ENCODE measurements around the gene CIT. TPM values are rescaled to one million over a fixed set of nuclear protein-coding genes. Genes with fewer than 3 reads are reported as not detected.

The CIT gene
- total RNA-seq, 4 donors from 2014 or later: 6.1 to 20.3 (median 10.0) TPM

DNA sequence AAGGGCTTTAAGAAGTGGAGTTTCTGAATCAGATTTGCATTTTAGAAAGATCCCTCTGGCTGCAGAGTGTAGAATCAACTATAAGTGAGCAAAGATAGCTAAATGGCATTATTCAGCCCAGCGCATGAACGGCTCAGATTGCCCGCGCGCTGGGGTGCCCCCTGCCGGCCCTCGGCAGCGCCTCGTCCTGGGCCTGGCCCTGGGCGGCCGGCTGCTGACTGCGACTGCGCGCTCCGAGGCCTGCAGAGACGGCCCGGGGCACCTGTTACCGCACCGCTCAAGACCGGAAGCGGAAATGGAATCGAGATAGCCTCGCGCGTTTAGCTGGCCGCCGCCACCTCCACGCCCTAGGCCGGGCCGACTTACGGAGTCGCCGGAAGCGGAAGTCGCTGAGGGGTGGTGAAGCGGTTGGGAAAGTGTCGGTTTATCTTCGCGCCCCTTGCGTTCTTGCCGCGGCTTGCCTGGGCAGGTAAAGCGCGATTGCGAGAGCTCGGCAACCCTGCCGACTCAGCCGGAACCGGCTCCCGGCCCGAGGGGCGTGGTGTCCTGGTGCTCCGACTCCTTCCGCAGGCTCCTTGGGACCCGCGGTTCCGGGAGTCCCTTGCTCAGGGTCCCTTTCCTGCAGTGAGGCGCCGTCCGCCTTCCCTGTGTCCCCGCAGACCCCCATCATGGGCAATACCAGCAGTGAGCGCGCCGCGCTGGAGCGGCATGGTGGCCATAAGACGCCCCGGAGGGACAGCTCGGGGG is 209.4 kb downstream of the CIT start, which contains the start of gene PRKAB1:
Gene PRKAB1 (plus strand): TSS at position 557 of the 747 bp plus-strand sequence. CDS start 112 bp downstream, at position 669.
- Histone ChIP-seq H3K9me3 (no peaks in the 10 kb centered on the region), H3K4me1 (peaks cover 41% of the 10 kb centered on the region), H3K27me3 (no peaks in the 10 kb centered on the region), H3K36me3 (peaks cover 14% of the 10 kb centered on the region), H3K4me3 (peak within 1 kb of the TSS; percentile 96), H3K27ac (peak within 1 kb of the TSS; percentile 96)
- DNase-seq (ENCODE audit: low spot score in 2 of 2): peak; percentile 96 to 97
- TF ChIP-seq EP300 (IDR thresholded peaks at IDR 0.05) (no peak), POLR2A (IDR thresholded peaks at IDR 0.05) (peak in 1 of 2 donors; percentile 53), POLR2AphosphoS5 (IDR thresholded peaks at IDR 0.05) (peak in 2 of 3 donors; percentile 79 to 96)
- TF ChIP-seq, protein P1, sequence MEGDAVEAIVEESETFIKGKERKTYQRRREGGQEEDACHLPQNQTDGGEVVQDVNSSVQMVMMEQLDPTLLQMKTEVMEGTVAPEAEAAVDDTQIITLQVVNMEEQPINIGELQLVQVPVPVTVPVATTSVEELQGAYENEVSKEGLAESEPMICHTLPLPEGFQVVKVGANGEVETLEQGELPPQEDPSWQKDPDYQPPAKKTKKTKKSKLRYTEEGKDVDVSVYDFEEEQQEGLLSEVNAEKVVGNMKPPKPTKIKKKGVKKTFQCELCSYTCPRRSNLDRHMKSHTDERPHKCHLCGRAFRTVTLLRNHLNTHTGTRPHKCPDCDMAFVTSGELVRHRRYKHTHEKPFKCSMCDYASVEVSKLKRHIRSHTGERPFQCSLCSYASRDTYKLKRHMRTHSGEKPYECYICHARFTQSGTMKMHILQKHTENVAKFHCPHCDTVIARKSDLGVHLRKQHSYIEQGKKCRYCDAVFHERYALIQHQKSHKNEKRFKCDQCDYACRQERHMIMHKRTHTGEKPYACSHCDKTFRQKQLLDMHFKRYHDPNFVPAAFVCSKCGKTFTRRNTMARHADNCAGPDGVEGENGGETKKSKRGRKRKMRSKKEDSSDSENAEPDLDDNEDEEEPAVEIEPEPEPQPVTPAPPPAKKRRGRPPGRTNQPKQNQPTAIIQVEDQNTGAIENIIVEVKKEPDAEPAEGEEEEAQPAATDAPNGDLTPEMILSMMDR (IDR thresholded peaks at IDR 0.05): peak; percentile 74 to 97
- WGBS: 3% methylated on average over 6 of the region's 69 CpGs

DNA sequence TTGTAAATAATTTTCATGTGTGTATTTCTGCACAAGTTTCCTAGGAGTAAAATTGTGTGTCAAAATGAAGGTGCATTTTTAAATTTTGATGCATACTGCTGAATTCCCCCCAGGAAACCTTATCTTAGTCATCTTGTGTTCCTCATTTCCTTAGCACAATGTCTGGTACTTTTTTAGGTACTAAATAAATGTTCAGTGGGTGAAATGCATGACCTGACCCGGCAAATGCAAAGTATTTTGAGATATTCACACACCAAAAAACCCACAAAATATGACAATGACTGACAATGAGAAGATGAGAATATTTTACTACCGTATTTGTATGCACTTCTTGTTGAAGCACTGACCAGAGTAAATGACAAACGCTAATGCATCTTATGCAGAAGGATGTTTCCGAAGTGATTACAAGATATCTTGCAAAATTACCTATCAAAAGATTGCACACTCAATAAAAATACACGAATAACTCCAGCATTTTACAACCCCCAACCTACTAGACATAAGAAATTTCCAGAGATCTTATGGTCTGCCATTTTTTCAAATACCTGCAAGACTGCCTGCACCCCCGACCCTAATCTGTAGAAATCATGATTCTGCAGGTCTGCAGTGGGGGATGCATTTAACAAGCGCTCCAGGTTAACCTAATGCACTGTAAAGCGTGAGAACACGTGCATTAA is 210.1 kb downstream of the CIT start:
- peaks cover 35% of the 10 kb centered on the region for H3K4me1 ChIP-seq

DNA sequence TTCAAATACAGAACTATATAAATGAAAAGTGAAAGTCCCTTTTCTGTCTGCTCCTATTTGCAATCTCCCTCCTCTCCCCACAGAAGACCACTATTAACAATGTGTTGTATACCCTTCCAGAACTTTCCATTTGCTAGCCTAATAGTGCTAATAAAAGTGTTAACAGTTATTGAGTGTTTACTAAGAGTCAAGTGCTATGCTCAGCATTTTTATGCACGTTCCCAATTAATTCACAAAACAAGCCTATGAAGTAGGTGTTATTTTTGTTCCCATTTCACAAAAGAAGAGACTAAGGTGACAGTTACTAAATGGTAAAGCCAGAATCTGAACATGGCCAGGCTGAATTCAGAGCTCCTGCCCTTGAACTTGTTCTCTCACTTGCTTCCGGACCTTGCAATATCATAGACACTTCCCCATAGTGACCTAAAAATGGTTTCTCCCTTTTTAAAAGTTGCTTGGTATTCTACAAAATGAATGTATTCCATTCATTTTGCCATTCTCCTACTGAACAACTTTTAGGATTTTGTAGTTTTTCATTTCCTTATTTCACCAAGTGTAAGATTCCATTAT is 210.8 kb downstream of the CIT start:
- WGBS: 68% methylated on average over 2 of the region's 2 CpGs
- no peaks in the 10 kb centered on the region for H3K27me3 ChIP-seq
- H3K4me3 ChIP-seq: no peak overlapping the region
- TF ChIP-seq EP300 (IDR thresholded peaks at IDR 0.05) (no peak), POLR2AphosphoS5 (IDR thresholded peaks at IDR 0.05) (no peak), POLR2A (IDR thresholded peaks at IDR 0.05) (no peak)
- TF ChIP-seq, protein P1 (IDR thresholded peaks at IDR 0.05): no peak
- no peak overlapping the region for H3K27ac ChIP-seq
- peaks cover 35% of the 10 kb centered on the region for H3K4me1 ChIP-seq
- no peaks in the 10 kb centered on the region for H3K9me3 ChIP-seq
- no peak for DNase-seq (ENCODE audit: low spot score in 2 of 2)
- H3K36me3 ChIP-seq: no peaks in the 10 kb centered on the region

More for the DNA sequence above, 210.1 kb downstream of the CIT start:
- H3K4me3 ChIP-seq: peak overlapping the region; percentile 96
- H3K27me3 ChIP-seq: no peaks in the 10 kb centered on the region
- WGBS: 12% methylated on average over 9 of the region's 9 CpGs
- no peaks in the 10 kb centered on the region for H3K9me3 ChIP-seq
- no peak for TF ChIP-seq EP300 (IDR thresholded peaks at IDR 0.05)
- TF ChIP-seq, protein P1 (IDR thresholded peaks at IDR 0.05): no peak
- DNase-seq (ENCODE audit: low spot score in 2 of 2): no peak
- H3K36me3 ChIP-seq: peaks cover 7% of the 10 kb centered on the region
- peak overlapping the region; percentile 96 for H3K27ac ChIP-seq

DNA sequence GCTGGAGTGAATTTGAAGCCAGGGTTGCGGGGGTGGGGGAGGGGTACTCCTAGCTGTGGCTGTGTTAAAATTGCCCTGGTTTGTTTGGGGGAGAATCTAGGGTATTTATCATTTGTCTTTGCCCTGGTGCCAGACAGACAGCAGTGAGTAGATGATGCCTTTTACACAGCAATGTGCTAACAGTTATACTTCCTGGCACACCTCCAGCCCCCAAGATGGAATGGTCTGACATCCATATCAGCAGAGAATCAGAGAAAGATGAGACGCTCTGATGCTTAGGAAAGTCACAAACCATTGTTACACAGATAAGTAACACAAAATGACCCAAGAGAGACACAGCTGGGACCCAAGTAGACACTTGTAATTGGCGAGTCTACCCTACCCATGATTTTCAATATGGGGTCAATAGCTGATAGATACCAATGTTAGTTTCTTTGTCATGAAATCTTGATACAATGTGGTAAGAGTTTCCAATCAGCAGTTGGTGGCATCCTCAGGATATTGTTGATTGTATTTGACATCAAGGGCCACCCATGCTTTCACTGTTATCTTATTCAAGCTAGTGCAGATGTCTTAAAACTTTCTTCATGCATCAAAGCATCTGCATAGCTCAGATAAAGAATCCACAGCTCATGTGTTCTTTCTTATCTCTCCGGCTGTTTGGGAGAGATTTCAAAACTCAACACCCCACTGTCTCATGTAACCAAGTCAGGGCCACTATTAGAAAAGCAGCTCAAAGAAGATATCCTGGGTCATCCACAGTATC is 211.8 kb downstream of the CIT start:
- Histone ChIP-seq H3K9me3 (no peaks in the 10 kb centered on the region), H3K36me3 (no peaks in the 10 kb centered on the region), H3K4me3 (no peak overlapping the region), H3K27ac (no peak overlapping the region), H3K4me1 (peaks cover 29% of the 10 kb centered on the region), H3K27me3 (no peaks in the 10 kb centered on the region)
- no peak for DNase-seq (ENCODE audit: low spot score in 2 of 2)
- 81% methylated on average over 4 of the region's 4 CpGs for WGBS
- no peak for TF ChIP-seq POLR2AphosphoS5 (IDR thresholded peaks at IDR 0.05)

DNA sequence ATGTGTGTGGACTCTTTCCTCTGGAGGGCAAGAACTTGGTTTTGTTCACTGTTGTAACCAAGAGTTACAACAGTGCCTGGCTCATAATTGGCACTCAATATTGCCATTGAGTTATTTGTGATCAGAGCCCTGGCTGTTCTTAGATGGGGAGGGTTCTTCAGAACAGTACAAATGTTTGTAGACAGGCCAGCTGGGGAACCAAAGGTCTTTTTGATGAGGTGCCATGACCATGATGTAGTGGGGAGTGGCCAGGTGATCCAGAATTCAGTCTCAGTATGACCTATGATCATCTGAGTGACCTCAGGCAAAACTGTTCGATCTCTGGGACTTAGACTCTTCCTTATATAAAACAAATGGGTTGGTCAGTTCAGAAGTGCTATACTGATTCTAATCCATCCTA is 212.5 kb downstream of the CIT start:
- TF ChIP-seq POLR2AphosphoS5 (IDR thresholded peaks at IDR 0.05) (no peak), EP300 (IDR thresholded peaks at IDR 0.05) (no peak), POLR2A (IDR thresholded peaks at IDR 0.05) (no peak)
- TF ChIP-seq, protein P1 (IDR thresholded peaks at IDR 0.05): no peak
- Histone ChIP-seq H3K4me1 (peaks cover 22% of the 10 kb centered on the region), H3K27ac (no peak overlapping the region), H3K4me3 (no peak overlapping the region), H3K9me3 (no peaks in the 10 kb centered on the region), H3K36me3 (no peaks in the 10 kb centered on the region), H3K27me3 (no peaks in the 10 kb centered on the region)
- no peak for DNase-seq (ENCODE audit: low spot score in 2 of 2)
- WGBS: 100% methylated on average over 1 of the region's 1 CpG

All from suprapubic skin (tissue), 4 donors.